GM11168 (cell line): Measurements from ENCODE around the gene PNMA6A.
"Not testable (repeated sequence)": the region's sequence is repeated elsewhere in the genome, so short reads cannot be mapped to it uniquely, and the experiment has no call there.

Source experiments
- in situ Hi-C: fragments of 300-500 bp; cut with MboI; formaldehyde crosslinking; loops from one replicate; pipeline ENCODE4 v1.12.0; 2022; ENCODE audit warnings: low sequenced_read_pairs; ENCODE audit not compliant: unreplicated experiment

Gene PNMA6A

DNA sequence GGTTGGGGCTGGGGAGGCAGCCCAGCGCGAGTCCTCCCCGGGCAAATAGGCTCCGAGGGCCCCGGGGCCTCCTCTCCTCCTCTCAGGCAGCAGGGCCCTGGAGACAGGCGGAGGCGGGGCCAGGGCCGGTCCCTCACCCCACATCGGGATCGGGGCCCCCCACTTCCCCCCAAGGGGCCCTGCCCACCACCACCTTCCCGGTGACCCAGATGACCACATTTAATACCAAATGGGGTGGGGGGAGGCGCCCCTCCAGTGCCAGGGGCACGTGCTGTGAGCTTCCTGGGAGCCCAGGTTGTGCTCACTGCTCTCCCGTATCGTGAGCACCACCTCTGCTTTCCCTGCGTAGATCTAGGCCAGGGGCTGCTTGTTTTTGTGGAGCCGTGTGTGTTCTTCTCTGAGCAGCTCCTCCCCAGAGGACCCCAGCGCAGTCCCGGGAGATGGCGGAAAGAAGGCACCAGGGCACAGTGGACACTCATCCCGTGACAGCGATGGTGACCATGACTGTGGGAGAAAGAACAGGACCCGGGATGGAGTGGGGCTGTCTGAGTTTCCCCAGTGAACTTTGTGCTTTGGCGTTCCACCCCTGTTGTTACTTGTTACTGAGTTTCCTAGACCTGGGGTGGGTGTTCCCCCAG, 2.1 kb downstream of the PNMA6A start:
- in situ Hi-C loops = no loop called here

DNA sequence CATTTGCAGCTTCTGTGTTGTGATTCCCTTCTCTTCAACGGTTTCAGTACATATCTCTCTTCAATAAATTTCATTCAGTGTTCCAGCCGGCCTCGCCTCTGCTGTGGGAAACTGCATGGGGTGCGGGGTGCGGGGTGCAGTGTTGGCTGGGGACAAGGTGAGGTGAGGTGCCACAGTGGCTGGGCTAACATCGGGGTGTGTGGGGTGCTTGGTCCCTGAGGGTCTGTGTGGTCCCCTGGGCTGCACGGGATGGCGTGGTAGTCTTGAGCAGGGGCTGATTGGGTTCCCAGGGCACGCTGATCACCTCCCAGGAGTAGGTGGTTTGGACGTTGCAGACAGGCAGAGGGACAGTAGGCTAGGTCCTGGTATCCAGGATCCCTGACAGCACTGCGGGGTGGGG, 2.7 kb downstream of the PNMA6A start:
- in situ Hi-C loops = no loop called here

DNA sequence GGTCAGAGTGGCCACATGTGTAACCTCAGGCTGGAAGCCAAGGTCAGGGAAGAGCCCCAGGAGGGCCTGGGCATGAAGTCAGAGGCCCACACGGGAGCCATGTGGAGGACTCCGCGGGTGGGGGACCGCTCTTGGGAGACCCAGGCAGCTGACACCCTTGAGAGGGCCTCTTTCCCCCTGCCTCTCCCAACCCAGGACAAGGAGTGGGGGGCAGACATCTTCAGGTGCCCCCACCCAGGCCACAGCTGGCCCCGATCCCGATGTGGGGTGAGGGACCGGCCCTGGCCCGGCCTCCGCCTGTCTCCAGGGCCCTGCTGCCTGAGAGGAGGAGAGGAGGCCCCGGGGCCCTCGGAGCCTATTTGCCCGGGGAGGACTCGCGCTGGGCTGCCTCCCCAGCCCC, 3.1 kb downstream of the PNMA6A start:
- in situ Hi-C loops = no loop called here

DNA sequence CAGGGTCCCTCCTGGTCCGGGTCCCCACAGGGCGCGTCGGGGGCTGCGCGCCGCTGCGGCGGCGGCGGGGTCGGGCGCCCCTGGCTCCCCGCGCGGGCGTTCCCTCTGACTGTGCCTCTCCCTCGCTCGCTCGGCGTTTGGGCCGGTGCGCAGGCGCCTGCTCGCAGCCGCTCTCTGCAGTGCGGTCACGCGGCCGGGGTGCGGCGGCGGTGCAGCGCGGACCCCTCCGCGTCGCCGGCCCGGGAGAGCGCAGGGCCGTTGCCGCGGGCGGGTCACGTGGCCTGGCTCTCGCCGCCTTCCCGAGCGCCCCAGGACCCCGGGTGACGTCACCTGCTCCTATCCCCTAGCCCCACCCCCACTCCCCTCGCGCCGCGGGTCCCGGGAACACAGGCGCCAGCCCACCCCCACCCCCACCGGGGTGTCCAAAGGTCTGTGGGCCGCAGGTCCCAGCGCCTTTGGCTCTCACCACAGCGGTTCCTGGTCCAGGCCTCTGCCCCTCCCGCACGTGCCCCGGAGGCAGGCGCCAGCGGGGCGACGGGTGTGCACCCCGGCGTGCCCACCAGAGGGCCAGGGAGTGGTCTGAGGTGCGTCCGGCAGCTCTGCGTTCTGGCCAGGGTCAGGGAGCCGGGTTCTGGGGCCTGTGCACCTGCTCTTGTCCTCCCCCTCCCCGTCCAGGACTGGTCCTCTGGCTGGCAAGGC, 5.3 kb downstream of the PNMA6A start:
- in situ Hi-C loops = not testable (repeated sequence)

DNA sequence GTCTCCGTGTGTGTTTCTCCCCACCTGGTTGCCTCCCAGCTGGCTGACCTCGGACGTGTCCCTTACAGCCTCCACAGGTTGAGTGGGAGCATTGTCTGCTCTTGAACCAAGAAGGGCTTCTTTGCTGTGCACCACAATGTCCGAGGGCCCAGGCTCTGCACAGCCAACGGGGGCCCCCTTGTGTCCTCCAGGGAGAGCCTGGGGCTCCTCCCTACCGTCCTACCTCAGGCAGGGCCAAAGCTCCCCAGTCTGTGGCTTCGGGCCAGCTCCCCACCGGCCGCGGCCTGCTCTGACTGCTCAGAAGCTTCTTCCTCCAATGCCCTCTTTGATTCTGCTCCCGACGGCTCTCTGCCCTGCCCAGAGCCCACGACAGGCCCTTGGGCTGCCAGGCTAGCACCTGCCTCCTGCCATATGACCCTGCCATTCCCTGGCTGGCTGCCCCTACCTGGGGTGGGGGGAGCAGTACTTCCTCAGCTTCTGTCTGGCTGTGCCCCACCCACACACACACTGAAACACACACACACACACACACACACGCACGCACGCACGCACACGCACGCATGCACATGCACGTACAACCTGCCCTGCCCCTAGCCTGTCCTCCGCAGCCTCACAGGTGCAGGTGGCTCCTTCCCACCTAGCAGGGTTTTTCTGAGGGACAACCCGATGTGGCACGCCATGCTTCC, 11.1 kb downstream of the PNMA6A start:
- in situ Hi-C loops = not testable (repeated sequence)

DNA sequence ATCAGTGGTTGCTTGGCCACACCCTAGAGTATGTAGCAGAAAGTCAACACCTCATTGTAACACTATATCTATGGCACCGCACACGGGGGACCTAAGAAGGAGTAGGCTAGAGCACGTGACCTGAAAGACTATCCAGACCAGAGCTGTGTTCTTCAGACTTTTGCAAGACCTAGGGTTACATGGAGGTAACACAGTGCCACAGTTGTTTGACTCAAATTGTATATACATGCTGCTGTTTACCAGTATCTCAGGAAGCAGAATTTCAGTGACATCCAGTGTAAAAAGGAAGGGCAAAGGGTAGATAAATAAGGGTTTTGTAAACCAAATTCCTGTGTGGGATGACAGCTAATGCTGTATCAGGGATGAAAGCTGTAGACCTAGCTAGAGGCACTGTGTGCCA, 30.2 kb downstream of the PNMA6A start:
- in situ Hi-C loops = no loop called here

DNA sequence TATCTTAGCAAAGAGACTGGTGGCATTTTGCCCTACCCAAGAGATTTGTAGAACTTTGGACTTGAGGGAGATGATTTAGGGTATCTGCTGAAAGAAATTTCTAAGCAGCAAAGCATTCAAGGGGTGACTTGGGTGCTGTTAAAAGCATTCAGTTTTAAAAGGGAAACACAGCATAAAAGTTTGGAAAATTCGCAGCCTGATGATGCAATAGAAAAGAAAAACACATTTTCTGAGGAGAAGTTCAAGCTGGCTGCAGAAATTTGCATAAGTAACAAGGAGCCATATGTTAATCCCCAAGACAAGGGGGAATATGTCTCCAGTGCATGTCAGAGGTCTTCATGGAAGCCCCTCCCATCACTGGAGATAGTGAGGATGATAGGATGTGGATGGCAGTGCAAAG, 32.7 kb downstream of the PNMA6A start:
- in situ Hi-C loops = not testable (repeated sequence)

DNA sequence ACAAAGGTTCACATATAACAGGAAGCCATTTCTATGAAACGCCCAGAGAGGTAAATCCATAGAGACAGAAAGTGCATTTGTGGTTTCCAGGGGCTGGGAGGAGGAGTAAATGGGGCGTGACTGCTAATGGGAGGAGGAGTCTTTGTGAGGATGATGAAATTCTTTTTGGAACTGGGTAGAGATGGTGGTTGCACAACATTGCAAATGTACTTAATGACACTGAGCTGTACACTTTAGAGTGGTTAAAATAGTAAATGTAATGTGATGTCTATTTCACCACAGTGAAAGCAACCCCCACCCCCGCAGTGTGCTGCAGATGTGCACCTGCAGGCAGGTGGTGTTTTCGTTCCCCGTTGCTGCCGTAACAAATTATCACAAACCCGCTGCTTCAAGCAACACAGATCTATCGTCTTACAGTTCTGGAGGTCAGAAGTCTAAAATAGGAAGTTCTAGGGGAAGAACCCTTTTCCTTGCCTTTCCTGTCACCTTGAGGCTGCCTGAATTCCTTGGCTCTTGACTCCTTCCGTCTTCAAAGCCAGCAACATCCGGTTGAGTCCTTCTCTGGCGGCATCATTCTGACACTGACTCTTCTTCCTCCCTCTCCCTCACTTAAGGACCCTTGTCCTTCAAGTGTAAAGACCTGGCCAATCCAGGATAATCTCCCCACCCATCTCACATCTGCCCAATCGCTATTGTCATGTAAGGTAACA, 34.0 kb downstream of the PNMA6A start:
- in situ Hi-C loops = not testable (repeated sequence)

DNA sequence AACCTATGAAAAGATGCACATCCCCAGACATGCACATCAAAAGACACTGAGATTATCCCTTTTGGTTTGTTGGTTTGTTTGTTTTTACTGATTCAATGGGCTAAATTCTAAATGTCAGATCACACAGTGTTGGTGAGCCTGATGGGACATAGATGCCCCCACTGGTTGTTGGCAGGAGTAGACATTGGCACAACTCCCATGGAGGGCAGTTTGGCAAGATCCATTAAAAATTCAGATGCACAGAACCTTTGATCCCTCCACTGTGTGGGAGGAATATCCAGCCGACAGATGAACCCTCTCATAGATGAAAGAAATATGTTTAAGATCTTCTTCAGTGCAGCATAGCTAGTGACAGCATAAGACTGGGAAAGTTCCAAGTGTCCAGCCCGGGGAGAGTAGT, 38.5 kb downstream of the PNMA6A start:
- in situ Hi-C loops = not testable (repeated sequence)

DNA sequence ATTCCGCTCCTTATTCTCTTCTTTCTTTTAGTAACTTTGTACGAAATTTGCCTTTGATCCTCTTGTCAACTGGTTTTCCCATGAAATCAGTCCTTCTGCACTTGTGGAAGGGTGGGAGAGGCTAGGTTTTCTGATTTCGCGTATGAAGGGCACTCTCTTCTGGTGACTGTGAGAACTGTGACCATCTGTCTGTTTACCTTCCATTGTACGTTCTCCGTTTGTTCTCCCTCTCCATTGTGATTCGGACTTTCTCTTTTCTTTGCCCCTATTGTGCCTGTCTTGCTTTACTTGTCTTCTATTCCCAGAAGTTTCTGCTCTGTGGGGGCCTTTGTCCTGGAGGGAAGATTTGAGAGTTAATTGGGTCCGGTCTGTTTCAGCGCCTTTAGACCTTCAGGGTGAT, 41.6 kb downstream of the PNMA6A start:
- in situ Hi-C loops = not testable (repeated sequence)

DNA sequence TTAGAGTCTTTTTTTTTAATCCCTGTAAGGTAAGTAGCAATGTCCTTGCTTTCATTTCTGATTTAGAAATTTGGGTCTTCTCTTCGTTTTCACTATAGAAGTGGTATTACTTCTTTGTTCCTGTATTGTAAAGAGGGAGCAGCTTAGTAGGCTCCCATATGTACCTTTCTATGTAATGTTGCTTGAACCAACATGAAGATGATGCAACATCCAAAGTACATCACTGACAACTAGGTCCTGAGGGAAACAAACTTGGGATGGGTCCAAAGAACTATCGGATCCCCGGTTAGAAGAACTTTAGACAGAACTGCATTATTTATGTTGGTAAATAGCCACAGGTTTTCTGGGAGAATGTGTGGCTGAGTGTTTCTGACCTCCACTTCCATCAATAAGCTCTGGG, 45.5 kb downstream of the PNMA6A start:
- in situ Hi-C loops = not testable (repeated sequence)

DNA sequence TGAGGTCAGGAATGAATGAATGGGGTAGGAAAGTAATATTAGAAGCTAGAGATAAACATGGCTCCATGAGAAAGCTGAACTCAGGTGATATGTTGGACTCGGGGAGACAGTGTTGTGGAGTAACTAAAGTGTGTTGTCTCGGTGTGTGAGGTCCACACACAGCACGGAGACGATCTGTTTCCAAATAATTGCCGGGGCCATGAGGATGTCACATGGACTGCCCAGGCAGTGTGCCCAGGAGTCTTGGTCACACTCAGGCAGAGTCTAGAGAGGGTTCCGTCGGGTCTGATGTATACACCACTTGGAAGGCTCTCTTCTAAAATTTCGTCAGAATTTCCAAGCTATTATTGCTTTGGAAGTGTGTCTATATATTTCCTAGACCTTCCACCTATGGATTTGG, 48.0 kb downstream of the PNMA6A start:
- in situ Hi-C loops = not testable (repeated sequence)

DNA sequence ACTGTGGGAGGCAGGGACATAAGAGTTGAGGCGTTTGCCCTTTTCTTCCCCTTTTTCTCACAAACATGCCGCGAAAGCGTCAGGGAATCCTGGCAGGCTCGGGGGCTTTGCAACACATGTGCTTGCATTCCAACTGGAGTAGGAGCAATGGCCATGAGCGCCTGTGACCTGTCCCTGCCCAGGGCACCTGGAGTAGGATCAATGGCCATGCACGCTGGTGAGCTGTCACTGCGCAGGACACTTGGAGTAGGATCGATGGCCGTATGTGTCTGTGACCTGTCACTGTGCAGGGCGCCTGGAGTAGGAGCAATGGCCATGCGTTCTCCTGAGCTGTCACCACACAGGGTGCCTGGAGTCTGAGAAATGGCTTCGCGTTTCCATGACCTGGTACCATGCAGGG, 51.2 kb downstream of the PNMA6A start:
- in situ Hi-C loops = not testable (repeated sequence)
